Measurements from ENCODE around the gene DCN.

The DCN gene

DNA sequence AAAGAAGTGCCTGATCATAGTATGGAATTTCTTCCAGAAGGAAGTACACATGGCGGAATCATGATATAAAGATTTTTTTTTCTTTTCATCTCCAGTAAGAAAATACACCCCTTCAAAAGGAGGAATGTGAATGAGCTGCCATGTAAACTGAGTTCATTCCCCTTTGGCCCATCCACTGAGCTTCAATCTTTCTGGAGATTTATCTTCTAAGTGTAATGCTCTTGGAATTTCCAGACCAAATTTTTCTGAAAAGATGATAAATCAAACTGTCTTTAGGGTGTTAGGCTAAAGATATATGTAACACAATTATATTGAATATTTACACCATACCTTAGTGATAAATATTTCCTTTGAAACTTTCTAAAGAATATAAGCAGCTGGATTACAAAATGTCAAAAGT lies 5.2 kb downstream of the DCN start:
- H3K36me3 ChIP-seq (ENCODE audit: control insufficient read depth, insufficient read depth, low read length): no peaks in the 10 kb centered on the region
- no peaks in the 10 kb centered on the region for H3K9me3 ChIP-seq (ENCODE audit: control insufficient read depth, low read length)
- no peak for DNase-seq
- no peaks in the 10 kb centered on the region for H3K27me3 ChIP-seq (replicated peaks; ENCODE audit: control insufficient read depth, insufficient read depth, low read length, poor library complexity, severe bottlenecking)
- H3K27ac ChIP-seq (ENCODE audit: insufficient read depth, low read length, poor library complexity, severe bottlenecking): no peak overlapping the region
- H3K4me1 ChIP-seq (ENCODE audit: control insufficient read depth, insufficient read depth, low read length, poor library complexity, severe bottlenecking): no peaks in the 10 kb centered on the region
- no peak overlapping the region for H3K4me3 ChIP-seq (ENCODE audit: insufficient read depth, low read depth, low read length, poor library complexity, severe bottlenecking)

DNA sequence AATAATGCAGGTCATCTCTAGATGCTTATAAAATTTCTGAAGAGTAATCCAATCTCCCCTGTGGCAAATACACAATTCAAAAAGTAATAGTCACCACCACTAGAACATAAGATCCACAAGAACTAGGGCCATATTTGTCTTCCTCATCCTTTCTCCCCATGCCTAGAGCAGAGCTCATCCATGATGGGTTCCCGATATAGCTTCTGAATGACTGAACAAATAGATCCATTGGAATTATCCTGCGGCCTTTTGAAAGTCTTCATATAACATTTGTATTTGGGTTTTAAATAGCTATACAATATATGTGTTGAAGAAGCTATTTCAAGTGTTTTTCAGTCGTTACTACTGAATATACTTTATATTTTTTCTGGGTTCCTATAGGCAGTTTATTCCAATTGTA lies 5.7 kb downstream of the DCN start:
- no peak for DNase-seq
- no peak overlapping the region for H3K4me3 ChIP-seq (ENCODE audit: insufficient read depth, low read depth, low read length, poor library complexity, severe bottlenecking)
- H3K27me3 ChIP-seq (replicated peaks; ENCODE audit: control insufficient read depth, insufficient read depth, low read length, poor library complexity, severe bottlenecking): no peaks in the 10 kb centered on the region
- H3K27ac ChIP-seq (ENCODE audit: insufficient read depth, low read length, poor library complexity, severe bottlenecking): no peak overlapping the region
- H3K4me1 ChIP-seq (ENCODE audit: control insufficient read depth, insufficient read depth, low read length, poor library complexity, severe bottlenecking): no peaks in the 10 kb centered on the region
- H3K36me3 ChIP-seq (ENCODE audit: control insufficient read depth, insufficient read depth, low read length): no peaks in the 10 kb centered on the region
- H3K9me3 ChIP-seq (ENCODE audit: control insufficient read depth, low read length): no peaks in the 10 kb centered on the region

DNA sequence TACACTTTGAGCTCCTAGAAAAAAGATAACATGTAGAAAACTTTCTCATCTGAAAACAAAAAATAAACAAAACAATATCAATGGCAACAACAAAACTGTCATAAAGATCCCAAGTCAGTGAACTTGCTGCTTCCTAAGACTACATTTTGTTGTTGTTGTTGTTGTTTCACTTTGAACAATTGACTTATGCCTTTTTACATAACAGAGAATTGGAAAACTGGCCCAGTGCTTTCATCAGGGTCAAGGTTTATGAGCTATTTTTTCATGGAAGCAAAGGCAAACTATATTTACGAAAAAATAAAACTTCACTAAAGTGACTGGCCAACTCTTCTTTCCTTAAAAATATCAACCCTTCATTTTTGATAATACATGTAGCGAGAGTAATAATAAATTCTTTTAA lies 6.3 kb downstream of the DCN start:
- Histone ChIP-seq H3K27me3 (replicated peaks; ENCODE audit: control insufficient read depth, insufficient read depth, low read length, poor library complexity, severe bottlenecking) (no peaks in the 10 kb centered on the region), H3K4me1 (ENCODE audit: control insufficient read depth, insufficient read depth, low read length, poor library complexity, severe bottlenecking) (no peaks in the 10 kb centered on the region), H3K9me3 (ENCODE audit: control insufficient read depth, low read length) (no peaks in the 10 kb centered on the region), H3K27ac (ENCODE audit: insufficient read depth, low read length, poor library complexity, severe bottlenecking) (no peak overlapping the region), H3K36me3 (ENCODE audit: control insufficient read depth, insufficient read depth, low read length) (no peaks in the 10 kb centered on the region), H3K4me3 (ENCODE audit: insufficient read depth, low read depth, low read length, poor library complexity, severe bottlenecking) (no peak overlapping the region)
- no peak for DNase-seq

DNA sequence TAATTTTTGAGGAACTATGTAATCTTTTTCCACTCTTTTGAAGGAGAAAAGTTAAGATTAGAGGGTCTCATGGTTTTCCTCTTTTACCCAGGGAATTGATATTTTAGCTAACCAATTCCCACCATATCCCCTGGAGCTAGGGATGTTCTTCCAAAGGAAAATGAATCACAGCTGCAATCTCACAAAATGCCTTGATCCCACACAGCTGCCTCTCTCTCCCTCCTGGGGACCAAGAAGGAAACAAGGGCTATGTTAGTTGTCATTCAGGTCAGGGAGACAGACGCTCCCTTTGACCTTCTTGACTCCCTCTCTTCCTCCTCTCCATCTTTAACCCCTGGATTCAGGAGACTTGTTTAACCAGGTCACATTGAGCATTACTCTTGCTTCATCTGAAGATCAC lies 9.5 kb downstream of the DCN start:
- Histone ChIP-seq H3K27me3 (replicated peaks; ENCODE audit: control insufficient read depth, insufficient read depth, low read length, poor library complexity, severe bottlenecking) (no peaks in the 10 kb centered on the region), H3K27ac (ENCODE audit: insufficient read depth, low read length, poor library complexity, severe bottlenecking) (no peak overlapping the region), H3K9me3 (ENCODE audit: control insufficient read depth, low read length) (no peaks in the 10 kb centered on the region), H3K36me3 (ENCODE audit: control insufficient read depth, insufficient read depth, low read length) (no peaks in the 10 kb centered on the region), H3K4me3 (ENCODE audit: insufficient read depth, low read depth, low read length, poor library complexity, severe bottlenecking) (no peak overlapping the region), H3K4me1 (ENCODE audit: control insufficient read depth, insufficient read depth, low read length, poor library complexity, severe bottlenecking) (no peaks in the 10 kb centered on the region)
- no peak for DNase-seq

DNA sequence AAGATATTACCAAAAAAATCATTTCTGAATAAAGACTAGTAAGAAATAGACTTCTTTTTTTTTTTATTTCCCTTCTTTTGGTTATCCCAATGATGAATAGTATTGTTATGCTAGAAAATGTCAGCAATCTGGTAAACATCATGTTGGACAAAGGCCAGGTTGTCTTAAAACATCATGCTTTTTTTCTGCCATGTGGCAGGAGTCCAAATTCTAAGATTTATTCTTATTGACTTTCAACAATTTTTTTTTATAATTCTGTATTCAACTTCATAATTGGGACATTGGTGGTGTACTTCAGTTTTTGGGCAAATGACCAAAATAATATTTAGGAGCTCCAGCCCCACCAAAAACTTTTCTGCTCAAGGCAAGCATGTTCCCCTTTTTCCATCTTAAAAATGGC lies 10.5 kb downstream of the DCN start:
- Histone ChIP-seq H3K4me1 (ENCODE audit: control insufficient read depth, insufficient read depth, low read length, poor library complexity, severe bottlenecking) (no peaks in the 10 kb centered on the region), H3K9me3 (ENCODE audit: control insufficient read depth, low read length) (no peaks in the 10 kb centered on the region), H3K27ac (ENCODE audit: insufficient read depth, low read length, poor library complexity, severe bottlenecking) (no peak overlapping the region), H3K36me3 (ENCODE audit: control insufficient read depth, insufficient read depth, low read length) (no peaks in the 10 kb centered on the region), H3K4me3 (ENCODE audit: insufficient read depth, low read depth, low read length, poor library complexity, severe bottlenecking) (no peak overlapping the region), H3K27me3 (replicated peaks; ENCODE audit: control insufficient read depth, insufficient read depth, low read length, poor library complexity, severe bottlenecking) (no peaks in the 10 kb centered on the region)
- no peak for DNase-seq

DNA sequence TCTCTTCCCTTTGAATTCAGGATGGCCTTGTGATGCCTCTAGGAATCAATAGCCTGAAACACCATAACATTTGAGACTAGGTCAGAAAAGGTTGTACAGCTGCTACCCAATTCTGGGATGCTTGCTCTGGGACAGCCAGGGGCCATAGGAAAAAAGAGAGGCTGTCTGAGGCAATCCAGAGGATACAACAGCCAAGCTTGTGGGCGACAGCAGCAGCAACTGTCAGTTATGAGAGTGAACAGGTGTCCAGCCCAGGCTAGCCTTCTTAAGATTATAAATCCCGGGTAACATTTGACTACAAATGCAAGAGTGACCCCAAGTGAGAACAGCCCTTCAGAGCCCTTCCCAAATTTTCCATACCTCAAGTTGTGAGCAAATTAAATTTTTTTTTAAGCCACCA lies 11.1 kb downstream of the DCN start:
- H3K4me1 ChIP-seq (ENCODE audit: control insufficient read depth, insufficient read depth, low read length, poor library complexity, severe bottlenecking): no peaks in the 10 kb centered on the region
- H3K4me3 ChIP-seq (ENCODE audit: insufficient read depth, low read depth, low read length, poor library complexity, severe bottlenecking): no peak overlapping the region
- no peaks in the 10 kb centered on the region for H3K9me3 ChIP-seq (ENCODE audit: control insufficient read depth, low read length)
- no peaks in the 10 kb centered on the region for H3K27me3 ChIP-seq (replicated peaks; ENCODE audit: control insufficient read depth, insufficient read depth, low read length, poor library complexity, severe bottlenecking)
- no peak for DNase-seq
- H3K27ac ChIP-seq (ENCODE audit: insufficient read depth, low read length, poor library complexity, severe bottlenecking): no peak overlapping the region
- H3K36me3 ChIP-seq (ENCODE audit: control insufficient read depth, insufficient read depth, low read length): no peaks in the 10 kb centered on the region

DNA sequence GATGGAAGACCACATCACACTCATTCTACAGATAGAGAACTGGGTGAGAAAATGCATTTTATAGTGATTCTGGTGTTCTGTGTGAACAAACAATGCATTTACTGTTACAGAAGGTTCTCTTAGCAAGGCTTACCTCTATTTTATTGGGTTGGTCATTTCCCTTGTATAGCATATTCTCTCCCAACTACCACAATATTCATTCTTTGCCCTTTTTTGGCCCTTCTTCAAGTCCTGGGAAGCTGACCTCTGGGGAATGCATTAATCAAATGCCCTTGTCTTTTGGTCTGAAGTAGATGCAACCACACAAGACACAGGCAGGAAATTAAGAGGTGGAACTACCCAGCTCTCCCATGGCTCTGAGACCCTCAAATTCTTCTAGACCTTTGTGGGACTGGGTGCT lies 19.5 kb downstream of the DCN start:
- no peak overlapping the region for H3K4me3 ChIP-seq (ENCODE audit: insufficient read depth, low read depth, low read length, poor library complexity, severe bottlenecking)
- no peak overlapping the region for H3K27ac ChIP-seq (ENCODE audit: insufficient read depth, low read length, poor library complexity, severe bottlenecking)
- no peaks in the 10 kb centered on the region for H3K27me3 ChIP-seq (replicated peaks; ENCODE audit: control insufficient read depth, insufficient read depth, low read length, poor library complexity, severe bottlenecking)
- H3K36me3 ChIP-seq (ENCODE audit: control insufficient read depth, insufficient read depth, low read length): no peaks in the 10 kb centered on the region
- H3K4me1 ChIP-seq (ENCODE audit: control insufficient read depth, insufficient read depth, low read length, poor library complexity, severe bottlenecking): no peaks in the 10 kb centered on the region
- DNase-seq: no peak
- no peaks in the 10 kb centered on the region for H3K9me3 ChIP-seq (ENCODE audit: control insufficient read depth, low read length)

DNA sequence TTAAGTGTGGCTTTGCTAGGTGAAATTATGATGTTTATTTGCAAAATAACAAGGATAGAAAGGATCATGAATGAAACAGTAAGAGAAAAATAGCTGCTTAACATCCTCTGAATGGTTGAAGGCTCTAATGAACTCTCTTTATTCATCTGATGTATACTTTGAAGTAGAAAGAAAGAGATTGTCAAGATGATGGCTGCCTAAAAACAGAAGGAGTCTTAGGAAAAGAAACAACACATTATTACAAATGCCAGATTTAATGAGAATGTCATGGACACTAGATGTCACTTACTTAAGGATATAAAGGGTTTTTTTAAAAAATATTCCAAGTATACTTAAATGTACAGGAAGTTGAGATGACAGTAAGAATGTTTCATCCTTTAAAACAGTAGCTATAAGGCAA lies 21.6 kb downstream of the DCN start:
- H3K4me3 ChIP-seq (ENCODE audit: insufficient read depth, low read depth, low read length, poor library complexity, severe bottlenecking): no peak overlapping the region
- H3K27me3 ChIP-seq (replicated peaks; ENCODE audit: control insufficient read depth, insufficient read depth, low read length, poor library complexity, severe bottlenecking): no peaks in the 10 kb centered on the region
- H3K36me3 ChIP-seq (ENCODE audit: control insufficient read depth, insufficient read depth, low read length): no peaks in the 10 kb centered on the region
- no peak overlapping the region for H3K27ac ChIP-seq (ENCODE audit: insufficient read depth, low read length, poor library complexity, severe bottlenecking)
- H3K4me1 ChIP-seq (ENCODE audit: control insufficient read depth, insufficient read depth, low read length, poor library complexity, severe bottlenecking): no peaks in the 10 kb centered on the region
- no peaks in the 10 kb centered on the region for H3K9me3 ChIP-seq (ENCODE audit: control insufficient read depth, low read length)
- no peak for DNase-seq

DNA sequence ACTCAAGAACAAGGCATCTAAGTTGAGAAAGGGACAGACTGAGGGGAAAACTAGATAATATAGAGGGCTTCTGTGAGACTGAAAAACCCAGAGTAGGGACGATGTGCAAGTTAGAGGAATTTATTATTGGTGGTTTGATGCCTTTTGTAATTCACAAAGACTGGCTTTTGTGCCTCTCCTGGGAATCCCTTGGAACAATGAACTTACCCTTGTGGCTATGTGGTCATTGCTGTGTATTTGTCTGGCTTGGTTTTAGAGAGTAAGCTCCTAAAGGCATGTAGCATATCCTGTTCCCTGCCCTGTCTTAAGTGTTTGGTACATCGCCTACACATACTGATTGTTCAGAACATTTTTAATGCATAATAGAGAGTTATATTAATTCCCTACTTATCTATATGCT lies 26.6 kb downstream of the DCN start:
- H3K9me3 ChIP-seq (ENCODE audit: control insufficient read depth, low read length): no peaks in the 10 kb centered on the region
- no peak for DNase-seq
- H3K27ac ChIP-seq (ENCODE audit: insufficient read depth, low read length, poor library complexity, severe bottlenecking): no peak overlapping the region
- H3K27me3 ChIP-seq (replicated peaks; ENCODE audit: control insufficient read depth, insufficient read depth, low read length, poor library complexity, severe bottlenecking): no peaks in the 10 kb centered on the region
- no peak overlapping the region for H3K4me3 ChIP-seq (ENCODE audit: insufficient read depth, low read depth, low read length, poor library complexity, severe bottlenecking)
- no peaks in the 10 kb centered on the region for H3K4me1 ChIP-seq (ENCODE audit: control insufficient read depth, insufficient read depth, low read length, poor library complexity, severe bottlenecking)
- H3K36me3 ChIP-seq (ENCODE audit: control insufficient read depth, insufficient read depth, low read length): no peaks in the 10 kb centered on the region

DNA sequence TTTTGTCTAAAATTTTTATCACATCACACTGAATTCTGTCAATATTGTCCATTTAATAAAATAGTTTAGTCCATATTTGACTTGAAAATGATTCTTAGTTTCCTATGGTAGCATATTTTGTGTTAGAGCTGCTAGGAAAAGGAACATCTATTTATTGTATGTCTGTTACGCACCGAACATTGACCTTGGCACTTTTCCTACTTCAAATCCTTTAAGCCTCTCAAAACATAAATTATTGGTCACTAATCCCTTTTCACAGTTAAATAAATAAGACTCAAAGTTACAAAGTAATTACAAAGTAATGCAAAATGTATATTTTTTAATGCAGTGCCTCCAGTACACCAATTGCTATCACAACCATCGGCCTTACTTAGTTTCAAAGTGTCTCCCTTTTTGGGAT lies 28.5 kb downstream of the DCN start:
- H3K27me3 ChIP-seq (replicated peaks; ENCODE audit: control insufficient read depth, insufficient read depth, low read length, poor library complexity, severe bottlenecking): no peaks in the 10 kb centered on the region
- H3K4me1 ChIP-seq (ENCODE audit: control insufficient read depth, insufficient read depth, low read length, poor library complexity, severe bottlenecking): no peaks in the 10 kb centered on the region
- no peak overlapping the region for H3K4me3 ChIP-seq (ENCODE audit: insufficient read depth, low read depth, low read length, poor library complexity, severe bottlenecking)
- H3K27ac ChIP-seq (ENCODE audit: insufficient read depth, low read length, poor library complexity, severe bottlenecking): no peak overlapping the region
- no peaks in the 10 kb centered on the region for H3K9me3 ChIP-seq (ENCODE audit: control insufficient read depth, low read length)
- H3K36me3 ChIP-seq (ENCODE audit: control insufficient read depth, insufficient read depth, low read length): no peaks in the 10 kb centered on the region
- DNase-seq: no peak

DNA sequence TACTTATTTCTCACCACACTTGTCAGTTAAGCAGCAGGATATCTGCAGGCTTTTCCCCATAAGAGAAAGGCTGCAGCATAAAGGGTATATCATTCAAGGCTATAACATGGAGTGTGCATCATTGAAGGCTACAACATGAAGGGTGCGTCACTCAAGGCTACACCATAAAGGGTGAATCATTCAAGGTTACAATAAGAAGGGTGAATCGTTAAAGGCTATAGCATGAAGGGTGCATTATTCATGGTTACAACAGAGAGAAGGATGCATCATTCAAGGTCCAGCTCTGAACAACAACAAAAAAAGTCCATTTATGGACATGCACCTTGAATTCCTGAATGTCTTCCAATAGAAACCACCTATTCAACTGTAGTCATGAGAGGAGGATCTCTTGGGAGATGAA lies 38.6 kb downstream of the DCN start:
- H3K4me3 ChIP-seq (ENCODE audit: insufficient read depth, low read depth, low read length, poor library complexity, severe bottlenecking): no peak overlapping the region
- H3K27me3 ChIP-seq (replicated peaks; ENCODE audit: control insufficient read depth, insufficient read depth, low read length, poor library complexity, severe bottlenecking): no peaks in the 10 kb centered on the region
- DNase-seq: no peak

More for the DNA sequence above, 38.6 kb downstream of the DCN start:
- no peaks in the 10 kb centered on the region for H3K36me3 ChIP-seq (ENCODE audit: control insufficient read depth, insufficient read depth, low read length)
- no peaks in the 10 kb centered on the region for H3K9me3 ChIP-seq (ENCODE audit: control insufficient read depth, low read length)
- H3K27ac ChIP-seq (ENCODE audit: insufficient read depth, low read length, poor library complexity, severe bottlenecking): no peak overlapping the region
- H3K4me1 ChIP-seq (ENCODE audit: control insufficient read depth, insufficient read depth, low read length, poor library complexity, severe bottlenecking): no peaks in the 10 kb centered on the region

Data from effector memory CD4-positive, alpha-beta T cell (primary cell).